BLaER1 (cell line): ENCODE data around the gene MARK2.

ENCODE experiments used
- H3K27ac ChIP-seq: shearing (Covaris generic); formaldehyde crosslinking; 2 replicates; pipeline ENCODE4 v1.8.1; 2022
- H3K27me3 ChIP-seq: shearing (Covaris generic); formaldehyde crosslinking; 2 replicates; pipeline ENCODE4 v1.8.1; 2022
- H3K36me3 ChIP-seq: shearing (Covaris generic); formaldehyde crosslinking; 2 replicates; pipeline ENCODE4 v1.8.1; 2022
- H3K4me1 ChIP-seq: shearing (Covaris generic); formaldehyde crosslinking; 2 replicates; pipeline ENCODE4 v1.8.1; 2022
- H3K4me2 ChIP-seq: shearing (Covaris generic); formaldehyde crosslinking; 2 replicates; pipeline ENCODE4 v1.8.1; 2022
- H3K4me3 ChIP-seq: shearing (Covaris generic); formaldehyde crosslinking; 2 replicates; pipeline ENCODE4 v1.8.1; 2022
- H3K9ac ChIP-seq: shearing (Covaris generic); formaldehyde crosslinking; 2 replicates; pipeline ENCODE4 v1.8.1; 2022
- H3K9me3 ChIP-seq: shearing (Covaris generic); formaldehyde crosslinking; 2 replicates; pipeline ENCODE4 v1.8.1; 2022
- H4K20me1 ChIP-seq: shearing (Covaris generic); formaldehyde crosslinking; 2 replicates; pipeline ENCODE4 v1.8.1; 2022
- Cebpa-rat ChIP-seq: shearing (Covaris generic); IDR thresholded peaks from 2 replicates; pipeline ENCODE4 v1.8.1; 2022

The MARK2 gene

DNA sequence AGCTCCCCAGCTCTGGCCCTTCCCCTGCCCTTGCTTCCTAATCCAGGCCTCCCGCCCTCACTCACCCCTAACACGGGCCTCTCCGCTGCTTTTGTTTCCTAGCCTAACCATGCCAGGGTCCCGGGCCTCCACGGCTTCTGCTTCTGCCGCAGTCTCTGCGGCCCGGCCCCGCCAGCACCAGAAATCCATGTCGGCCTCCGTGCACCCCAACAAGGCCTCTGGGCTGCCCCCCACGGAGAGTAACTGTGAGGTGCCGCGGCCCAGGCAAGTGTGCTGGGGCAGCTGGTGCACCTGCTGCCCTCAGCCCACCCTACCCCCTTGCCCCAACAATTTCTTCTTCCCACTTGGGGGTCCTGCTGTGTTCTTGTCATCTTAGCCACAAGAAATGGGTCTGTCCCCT is 65.0 kb downstream of the MARK2 start:
- Histone ChIP-seq H3K9me3 (no peaks in the 10 kb centered on the region), H3K36me3 (peaks cover 77% of the 10 kb centered on the region), H3K4me1 (peaks cover 38% of the 10 kb centered on the region), H3K9ac (no peak overlapping the region; the same call in 1 of the 2 replicates), H3K4me3 (no peak overlapping the region), H3K4me2 (no peak overlapping the region), H4K20me1 (peaks cover 31% of the 10 kb centered on the region), H3K27me3 (no peaks in the 10 kb centered on the region), H3K27ac (no peak overlapping the region)
- TF ChIP-seq Cebpa-rat: no peak

DNA sequence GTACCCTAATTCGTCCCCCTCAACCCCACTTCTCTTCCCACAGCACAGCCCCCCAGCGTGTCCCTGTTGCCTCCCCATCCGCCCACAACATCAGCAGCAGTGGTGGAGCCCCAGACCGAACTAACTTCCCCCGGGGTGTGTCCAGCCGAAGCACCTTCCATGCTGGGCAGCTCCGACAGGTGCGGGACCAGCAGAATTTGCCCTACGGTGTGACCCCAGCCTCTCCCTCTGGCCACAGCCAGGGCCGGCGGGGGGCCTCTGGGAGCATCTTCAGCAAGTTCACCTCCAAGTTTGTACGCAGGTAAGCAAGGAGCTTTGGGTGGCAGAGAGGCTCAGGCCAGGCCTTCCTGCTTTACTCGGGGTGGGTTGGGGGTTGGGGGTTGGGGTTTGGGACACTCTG is 65.8 kb downstream of the MARK2 start:
- H3K36me3 ChIP-seq: peaks cover 68% of the 10 kb centered on the region

DNA sequence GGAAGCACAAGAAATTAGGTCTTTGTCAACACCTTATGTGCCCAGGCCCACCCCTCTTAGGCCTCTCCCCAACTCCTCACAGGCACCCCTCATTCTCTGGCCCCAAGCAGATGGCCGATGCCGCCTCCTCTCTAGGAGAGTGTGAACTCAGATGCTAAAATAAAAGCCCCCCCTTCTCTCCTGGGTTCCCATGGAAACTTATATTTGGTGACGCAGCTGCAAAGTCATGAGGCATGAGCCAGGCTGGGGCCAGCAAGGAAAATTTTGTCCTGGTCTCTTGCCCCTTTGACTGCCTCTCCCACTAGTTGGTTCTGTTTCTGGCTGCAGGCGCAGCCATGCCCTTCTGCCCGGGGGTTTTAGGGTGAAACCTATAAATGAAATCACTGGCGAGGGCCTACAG is 66.3 kb downstream of the MARK2 start:
- no peak overlapping the region for H3K4me3 ChIP-seq
- H3K27ac ChIP-seq: no peak overlapping the region
- peak overlapping the region; percentile 15; the same call in 1 of the 2 replicates for H3K9ac ChIP-seq
- TF ChIP-seq Cebpa-rat: no peak
- peaks cover 51% of the 10 kb centered on the region for H3K4me1 ChIP-seq
- H3K9me3 ChIP-seq: no peaks in the 10 kb centered on the region
- no peaks in the 10 kb centered on the region for H3K27me3 ChIP-seq
- H4K20me1 ChIP-seq: peaks cover 32% of the 10 kb centered on the region
- H3K4me2 ChIP-seq: no peak overlapping the region
- peaks cover 64% of the 10 kb centered on the region for H3K36me3 ChIP-seq

More for the DNA sequence above, 65.8 kb downstream of the MARK2 start:
- no peak overlapping the region for H3K27ac ChIP-seq
- H4K20me1 ChIP-seq: peaks cover 33% of the 10 kb centered on the region
- no peaks in the 10 kb centered on the region for H3K9me3 ChIP-seq
- no peaks in the 10 kb centered on the region for H3K27me3 ChIP-seq
- no peak overlapping the region for H3K9ac ChIP-seq
- no peak overlapping the region for H3K4me2 ChIP-seq
- H3K4me3 ChIP-seq: no peak overlapping the region
- TF ChIP-seq Cebpa-rat: no peak
- H3K4me1 ChIP-seq: peaks cover 47% of the 10 kb centered on the region

DNA sequence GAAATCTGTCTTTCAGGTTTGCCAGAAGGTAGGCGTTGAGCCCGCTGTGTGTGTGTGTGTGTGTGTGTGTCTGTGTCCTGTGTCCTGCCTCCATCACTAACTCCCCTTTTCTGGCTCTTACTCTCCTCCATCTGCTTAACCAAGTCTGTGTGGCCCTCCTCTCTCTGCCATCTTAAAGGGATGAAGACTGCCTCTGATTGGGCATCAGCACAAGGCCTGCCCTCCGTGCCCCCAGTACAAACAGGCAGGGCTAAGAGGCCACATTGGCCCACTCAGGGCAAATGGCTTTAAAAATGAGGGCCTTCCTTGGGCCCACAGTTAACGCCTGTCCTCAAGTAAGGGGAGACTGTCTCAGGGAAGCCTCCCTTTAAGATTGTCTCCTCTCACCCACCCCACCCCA is 67.2 kb downstream of the MARK2 start:
- TF ChIP-seq Cebpa-rat: no peak
- Histone ChIP-seq H3K27ac (no peak overlapping the region), H3K9ac (no peak overlapping the region), H3K36me3 (peaks cover 55% of the 10 kb centered on the region), H3K27me3 (no peaks in the 10 kb centered on the region), H3K4me2 (no peak overlapping the region), H3K9me3 (no peaks in the 10 kb centered on the region), H4K20me1 (peaks cover 40% of the 10 kb centered on the region), H3K4me3 (no peak overlapping the region), H3K4me1 (peaks cover 60% of the 10 kb centered on the region)

DNA sequence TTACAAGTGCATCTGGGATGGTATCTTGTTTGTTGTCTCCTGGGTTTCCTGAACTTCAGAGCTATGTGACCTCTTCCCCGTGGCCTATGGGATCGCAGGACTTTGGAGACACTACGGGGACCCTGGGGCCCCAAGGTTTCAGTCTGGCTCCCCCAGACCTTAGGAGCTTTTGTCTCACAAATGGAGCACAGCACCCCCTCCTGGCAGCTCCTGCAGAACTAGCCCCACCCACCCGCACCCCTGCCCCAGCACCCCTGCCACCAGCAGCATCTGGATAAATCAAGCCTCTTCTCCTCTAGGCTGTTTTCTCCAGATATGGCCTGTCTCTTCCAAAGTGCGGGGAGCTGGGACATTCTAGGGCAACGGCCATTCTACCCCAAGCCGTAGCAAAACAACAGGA is 67.7 kb downstream of the MARK2 start:
- TF ChIP-seq Cebpa-rat: no peak
- H3K4me3 ChIP-seq: no peak overlapping the region
- H4K20me1 ChIP-seq: peaks cover 40% of the 10 kb centered on the region
- peaks cover 50% of the 10 kb centered on the region for H3K36me3 ChIP-seq
- H3K27ac ChIP-seq: no peak overlapping the region; the same call in 1 of the 2 replicates
- H3K4me2 ChIP-seq: peak overlapping the region; percentile 93
- peak overlapping the region; percentile 45; the same call in 1 of the 2 replicates for H3K9ac ChIP-seq
- no peaks in the 10 kb centered on the region for H3K27me3 ChIP-seq
- H3K4me1 ChIP-seq: peaks cover 65% of the 10 kb centered on the region
- H3K9me3 ChIP-seq: no peaks in the 10 kb centered on the region

DNA sequence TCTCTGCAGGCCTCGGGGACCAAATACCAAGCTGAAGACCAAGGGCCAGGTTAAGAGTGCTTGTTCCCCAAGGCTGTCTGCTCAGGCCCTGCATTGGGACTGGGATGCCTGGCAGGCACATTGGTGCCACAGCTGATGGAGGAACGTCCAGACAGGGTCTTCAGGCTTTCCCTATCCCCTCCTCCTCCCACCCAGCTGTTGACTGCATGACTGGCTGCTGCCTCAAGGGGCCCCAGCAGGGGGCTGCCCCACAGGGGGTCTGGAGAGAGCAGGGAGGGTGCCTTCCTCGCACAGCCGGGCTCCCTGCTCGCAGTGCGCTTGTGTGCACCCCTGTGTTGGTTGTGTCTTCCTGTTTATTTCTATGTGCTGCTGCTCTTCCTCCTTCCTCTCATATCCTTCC is 68.2 kb downstream of the MARK2 start:
- Histone ChIP-seq H3K4me3 (no peak overlapping the region), H3K4me1 (peaks cover 68% of the 10 kb centered on the region), H3K9ac (peak overlapping the region; percentile 45; the same call in 1 of the 2 replicates), H3K9me3 (no peaks in the 10 kb centered on the region), H3K4me2 (peak overlapping the region; percentile 93), H4K20me1 (peaks cover 40% of the 10 kb centered on the region), H3K36me3 (peaks cover 46% of the 10 kb centered on the region), H3K27ac (peak overlapping the region; percentile 65; the same call in 1 of the 2 replicates), H3K27me3 (no peaks in the 10 kb centered on the region)
- TF ChIP-seq Cebpa-rat: no peak

DNA sequence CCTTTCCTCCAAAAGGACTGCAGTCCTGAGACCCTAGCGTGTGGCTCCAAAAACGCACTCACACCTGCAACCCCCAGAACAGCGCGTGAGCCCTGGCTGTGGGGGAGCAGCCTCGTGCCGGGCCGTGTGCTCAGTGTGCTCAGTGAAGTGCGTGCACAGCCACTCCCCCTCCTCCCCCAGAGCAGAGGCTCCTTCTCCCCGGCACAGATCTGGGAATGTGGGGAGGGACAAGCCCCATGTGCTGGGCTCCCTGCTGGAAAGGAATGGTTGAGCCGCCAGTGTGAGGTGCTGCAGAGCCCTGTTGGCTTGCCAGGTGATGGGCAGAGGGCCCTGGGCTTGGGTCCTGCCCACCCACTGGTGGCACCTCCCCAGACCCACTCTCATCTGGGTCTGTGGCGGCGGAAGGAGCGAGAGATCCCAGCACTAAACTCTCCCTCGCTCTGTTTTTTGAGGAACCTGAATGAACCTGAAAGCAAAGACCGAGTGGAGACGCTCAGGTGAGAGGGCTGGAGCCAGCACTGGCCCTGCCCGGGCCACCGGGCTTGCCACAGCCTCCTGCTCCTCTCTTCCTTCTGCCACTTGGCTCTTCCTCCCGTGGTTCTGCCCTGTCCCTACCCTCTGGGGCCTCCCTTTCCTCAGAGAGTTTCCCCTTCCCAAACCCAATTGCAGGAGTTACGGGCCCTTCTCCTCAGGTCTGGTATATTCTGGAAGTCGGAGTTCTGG is 69.1 kb downstream of the MARK2 start:
- no peak for TF ChIP-seq Cebpa-rat
- Histone ChIP-seq H3K27me3 (no peaks in the 10 kb centered on the region), H3K36me3 (peaks cover 45% of the 10 kb centered on the region), H3K9me3 (no peaks in the 10 kb centered on the region), H3K4me1 (peaks cover 76% of the 10 kb centered on the region), H3K27ac (peak overlapping the region; percentile 65), H3K4me2 (peak overlapping the region; percentile 93), H4K20me1 (peaks cover 48% of the 10 kb centered on the region), H3K9ac (peak overlapping the region; percentile 66), H3K4me3 (peak overlapping the region; percentile 51; the same call in 1 of the 2 replicates)

DNA sequence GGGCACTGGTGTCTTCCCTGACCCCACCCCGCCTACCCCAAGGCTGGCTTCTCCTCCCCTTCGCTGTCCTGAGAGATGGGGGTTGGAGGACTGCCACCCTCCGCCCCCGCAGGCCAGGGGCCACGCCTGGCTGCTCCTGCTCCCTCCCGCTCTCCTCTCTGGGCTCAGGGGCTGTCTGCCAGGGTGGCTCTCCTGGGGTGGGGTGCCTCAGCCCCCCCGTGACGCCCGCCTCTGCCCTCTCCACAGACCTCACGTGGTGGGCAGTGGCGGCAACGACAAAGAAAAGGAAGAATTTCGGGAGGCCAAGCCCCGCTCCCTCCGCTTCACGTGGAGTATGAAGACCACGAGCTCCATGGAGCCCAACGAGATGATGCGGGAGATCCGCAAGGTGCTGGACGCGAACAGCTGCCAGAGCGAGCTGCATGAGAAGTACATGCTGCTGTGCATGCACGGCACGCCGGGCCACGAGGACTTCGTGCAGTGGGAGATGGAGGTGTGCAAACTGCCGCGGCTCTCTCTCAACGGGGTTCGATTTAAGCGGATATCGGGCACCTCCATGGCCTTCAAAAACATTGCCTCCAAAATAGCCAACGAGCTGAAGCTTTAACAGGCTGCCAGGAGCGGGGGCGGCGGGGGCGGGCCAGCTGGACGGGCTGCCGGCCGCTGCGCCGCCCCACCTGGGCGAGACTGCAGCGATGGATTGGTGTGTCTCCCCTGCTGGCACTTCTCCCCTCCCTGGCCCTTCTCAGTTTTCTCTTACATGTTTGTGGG is 69.9 kb downstream of the MARK2 start:
- peak overlapping the region; percentile 93 for H3K4me2 ChIP-seq
- peak overlapping the region; percentile 65 for H3K27ac ChIP-seq
- peaks cover 76% of the 10 kb centered on the region for H3K4me1 ChIP-seq
- peak overlapping the region; percentile 66 for H3K9ac ChIP-seq
- peak overlapping the region; percentile 51 for H3K4me3 ChIP-seq
- H4K20me1 ChIP-seq: peaks cover 51% of the 10 kb centered on the region
- no peaks in the 10 kb centered on the region for H3K27me3 ChIP-seq
- TF ChIP-seq Cebpa-rat: no peak
- peaks cover 44% of the 10 kb centered on the region for H3K36me3 ChIP-seq
- H3K9me3 ChIP-seq: no peaks in the 10 kb centered on the region

DNA sequence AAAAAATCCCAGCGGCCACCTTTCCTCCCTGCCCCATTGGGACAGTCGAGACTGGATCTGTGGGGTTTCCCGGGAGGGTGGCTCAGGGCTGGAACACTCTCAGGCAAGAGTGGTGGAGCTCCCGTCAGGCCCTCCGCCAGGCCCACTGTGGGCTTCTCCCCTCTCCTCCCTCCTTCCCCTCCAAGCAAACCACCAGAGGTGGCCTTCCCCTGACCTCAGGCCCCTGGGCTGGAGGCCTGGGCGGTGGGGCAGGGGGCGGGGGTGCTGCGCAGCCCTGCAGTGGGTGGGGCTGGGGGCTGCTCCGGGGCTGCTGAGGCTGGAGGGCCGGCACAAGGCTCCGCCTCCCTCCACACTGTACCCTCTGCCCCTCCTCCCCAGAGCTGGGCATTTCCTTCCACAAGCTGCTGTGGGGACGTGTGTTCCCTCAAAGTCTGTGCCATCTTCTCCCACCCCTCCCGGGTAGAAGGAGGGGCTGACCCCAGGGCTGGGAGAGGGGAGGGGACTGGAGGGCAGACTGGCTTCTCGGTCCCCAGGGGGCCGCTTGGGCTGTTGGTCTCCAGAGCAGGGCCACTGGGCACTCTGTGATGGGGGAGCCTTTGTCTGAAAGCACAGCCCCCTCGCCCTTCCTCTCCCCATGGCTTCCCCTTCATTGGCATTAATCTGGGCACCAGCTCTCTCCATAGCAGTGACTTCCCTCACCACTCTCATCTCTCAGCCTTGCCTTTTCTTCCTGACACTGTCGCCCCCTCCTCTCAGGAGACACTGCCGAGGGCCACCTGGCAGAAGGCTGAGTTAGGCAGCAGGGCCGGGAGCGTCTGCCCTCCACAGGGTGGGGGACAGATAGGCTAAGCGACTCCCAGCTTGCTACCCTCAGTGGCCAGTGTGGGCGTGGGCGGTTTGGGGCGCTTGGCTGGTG is 70.9 kb downstream of the MARK2 start:
- Histone ChIP-seq H3K36me3 (peaks cover 44% of the 10 kb centered on the region), H3K4me1 (peaks cover 87% of the 10 kb centered on the region), H3K27me3 (no peaks in the 10 kb centered on the region), H3K4me2 (peak overlapping the region; percentile 93), H3K9ac (peak overlapping the region; percentile 66), H3K27ac (peak overlapping the region; percentile 65), H4K20me1 (peaks cover 62% of the 10 kb centered on the region), H3K9me3 (no peaks in the 10 kb centered on the region), H3K4me3 (peak overlapping the region; percentile 51)
- no peak for TF ChIP-seq Cebpa-rat
